HG02678 (cell line): ENCODE data around the gene MTFR2.
A peak's percentile ranks its signal among the peaks of the same experiment; 100 is the strongest.
"Not testable (repeated sequence)": the region's sequence is repeated elsewhere in the genome, so short reads cannot be mapped to it uniquely, and the experiment has no call there.

Experiments used
- ATAC-seq: cut with Tn5 transposase; IDR thresholded peaks from one replicate; pipeline ENCODE4 v1.9.1; 2021; ENCODE audit warnings: mild to moderate bottlenecking, moderate library complexity; ENCODE audit not compliant: unreplicated experiment

The MTFR2 gene

GRCh38 chr6:136236466-136237293 is 13.4 kb downstream of the MTFR2 start:
- no peak for ATAC-seq

- ATAC-seq: no peak
These were observed 14.9 kb downstream of the MTFR2 start for GRCh38 chr6:136235233-136235564.

- no peak for ATAC-seq
These were observed 17.4 kb downstream of the MTFR2 start for GRCh38 chr6:136232701-136233100.

- no peak for ATAC-seq
These were observed 19.8 kb downstream of the MTFR2 start for GRCh38 chr6:136230219-136230853.

- ATAC-seq: peak; percentile 50
These were observed 21.3 kb downstream of the MTFR2 start for GRCh38 chr6:136228814-136229213.

- no peak for ATAC-seq
These were observed 23.3 kb downstream of the MTFR2 start for GRCh38 chr6:136226674-136227377.

- peak; percentile 71 for ATAC-seq
These were observed 24.0 kb downstream of the MTFR2 start for GRCh38 chr6:136226027-136226673.

GRCh38 chr6:136225496-136225895 is 24.6 kb downstream of the MTFR2 start:
- no peak for ATAC-seq

- ATAC-seq: not testable (repeated sequence)
These were observed 25.1 kb downstream of the MTFR2 start for GRCh38 chr6:136224974-136225373.

GRCh38 chr6:136216503-136217401 is 33.4 kb downstream of the MTFR2 start:
- ATAC-seq: no peak

- no peak for ATAC-seq
These were observed 36.3 kb downstream of the MTFR2 start for GRCh38 chr6:136213853-136214252.

- no peak for ATAC-seq
These were observed 37.0 kb downstream of the MTFR2 start for GRCh38 chr6:136213012-136213539.

- no peak for ATAC-seq
These were observed 37.5 kb downstream of the MTFR2 start for GRCh38 chr6:136212608-136213007.

- ATAC-seq: no peak
These were observed 39.5 kb downstream of the MTFR2 start for GRCh38 chr6:136210398-136211165.

- no peak for ATAC-seq
These were observed 40.6 kb downstream of the MTFR2 start for GRCh38 chr6:136209496-136209895.

GRCh38 chr6:136208783-136209182 is 41.3 kb downstream of the MTFR2 start:
- no peak for ATAC-seq

GRCh38 chr6:136201732-136202131 is 48.4 kb downstream of the MTFR2 start:
- no peak for ATAC-seq

GRCh38 chr6:136192902-136193301 is 57.2 kb downstream of the MTFR2 start:
- no peak for ATAC-seq

- ATAC-seq: no peak
These were observed 58.4 kb downstream of the MTFR2 start for GRCh38 chr6:136191606-136192312.
